Liver (tissue), 9 donors: Measurements from ENCODE around the gene DKKL1. TPM values are rescaled to one million over a fixed set of nuclear protein-coding genes. Genes with fewer than 3 reads are reported as not detected.

Source experiments
- DNase-seq: peaks from one replicate; pipeline ENCODE4 v3.0.0-alpha.2; 2017; ENCODE audit warnings: low spot score
- H3K27ac ChIP-seq, 2 donors: one replicate each; pipeline ENCODE4 v1.7.0; 2013; ENCODE audit warnings: inconsistent platforms in 2 of 2, low read length in 2 of 2, control low read depth in 1 of 2, low read depth in 1 of 2, mild to moderate bottlenecking in 1 of 2
- H3K27me3 ChIP-seq, 4 donors: one replicate each; pipeline versions ENCODE4 v1.6.1 to v1.7.0; 2013; ENCODE audit warnings: low read length in 3 of 4, inconsistent platforms in 1 of 4, mild to moderate bottlenecking in 1 of 4, moderate library complexity in 1 of 4; ENCODE audit not compliant: control insufficient read depth in 4 of 4, insufficient read depth in 4 of 4
- H3K36me3 ChIP-seq, 4 donors: one replicate each; pipeline versions ENCODE4 v1.6.1 to v1.7.0; 2013; ENCODE audit warnings: low read length in 3 of 4, mild to moderate bottlenecking in 3 of 4, low read depth in 1 of 4, moderate library complexity in 1 of 4; ENCODE audit not compliant: control insufficient read depth in 4 of 4, insufficient read depth in 3 of 4
- H3K4me1 ChIP-seq, 4 donors: one replicate each; pipeline versions ENCODE4 v1.6.1 to v1.7.0; 2013; ENCODE audit warnings: low read length in 3 of 4, mild to moderate bottlenecking in 3 of 4, moderate library complexity in 1 of 4; ENCODE audit not compliant: control insufficient read depth in 4 of 4, insufficient read depth in 4 of 4
- H3K4me3 ChIP-seq, 3 donors: one replicate each; pipeline versions ENCODE4 v1.6.1 to v1.7.0; 2013; ENCODE audit warnings: low read length in 3 of 3, control low read depth in 1 of 3, low read depth in 1 of 3, mild to moderate bottlenecking in 1 of 3
- H3K9ac ChIP-seq, 2 donors: one replicate each; pipeline ENCODE4 v1.7.0; 2013; ENCODE audit warnings: low read length in 2 of 2, mild to moderate bottlenecking in 2 of 2, moderate library complexity in 2 of 2, control low read depth in 1 of 2, low read depth in 1 of 2
- H3K9me3 ChIP-seq, 4 donors: one replicate each; pipeline versions ENCODE4 v1.6.1 to v1.7.0; 2013; ENCODE audit warnings: low read length in 3 of 4; ENCODE audit not compliant: control insufficient read depth in 4 of 4
- EGR1 ChIP-seq, 2 donors: IDR thresholded peaks; 2 replicates each; pipeline ENCODE4 v1.6.1; 2016 to 2018; ENCODE audit warnings: antibody characterized with exemption in 2 of 2, low read depth in 2 of 2
- FOXA2 ChIP-seq: IDR thresholded peaks from 2 replicates; pipeline ENCODE4 v1.6.1; 2016; ENCODE audit warnings: antibody characterized with exemption
- GABPA ChIP-seq, 2 donors: IDR thresholded peaks in 1 of 2; conservative IDR thresholded peaks in 1 of 2; 2 replicates each; pipeline ENCODE4 v1.6.1; 2016; ENCODE audit warnings: antibody characterized with exemption in 2 of 2, mild to moderate bottlenecking in 1 of 2, moderate library complexity in 1 of 2
- HNF4A ChIP-seq, 2 donors: conservative IDR thresholded peaks; 2 replicates each; pipeline ENCODE4 v1.6.1; 2016; ENCODE audit warnings: antibody characterized with exemption in 2 of 2, mild to moderate bottlenecking in 2 of 2
- JUND ChIP-seq, 2 donors: IDR thresholded peaks; 2 replicates each; pipeline ENCODE4 v1.6.1; 2016; ENCODE audit warnings: antibody characterized with exemption in 2 of 2
- NR2F2 ChIP-seq: IDR thresholded peaks from 2 replicates; pipeline ENCODE4 v1.6.1; 2016; ENCODE audit warnings: antibody characterized with exemption
- RAD21 ChIP-seq, 2 donors: IDR thresholded peaks; 2 replicates each; pipeline ENCODE4 v1.6.1; 2016; ENCODE audit warnings: antibody characterized with exemption in 2 of 2, mild to moderate bottlenecking in 2 of 2
- RXRA ChIP-seq, 2 donors: IDR thresholded peaks; 2 replicates each; pipeline ENCODE4 v1.6.1; 2017 to 2018; ENCODE audit warnings: antibody characterized with exemption in 2 of 2, mild to moderate bottlenecking in 1 of 2
- SP1 ChIP-seq: IDR thresholded peaks from 2 replicates; pipeline ENCODE4 v1.6.1; 2018; ENCODE audit warnings: antibody characterized with exemption, mild to moderate bottlenecking
- TAF1 ChIP-seq: conservative IDR thresholded peaks from 2 replicates; pipeline ENCODE4 v1.6.1; 2016; ENCODE audit warnings: antibody characterized with exemption, mild to moderate bottlenecking
- YY1 ChIP-seq: IDR thresholded peaks from 2 replicates; pipeline ENCODE4 v1.6.1; 2016; ENCODE audit warnings: antibody characterized with exemption, mild to moderate bottlenecking
- WGBS: extraction: QIAGEN DNeasy Blood & Tissue Kit; methylation state at CpG from one replicate; pipeline ENCODE4 v1.1.7; 2013; 5-methylcytosine and 5-hydroxymethylcytosine counted together
- polyA plus RNA-seq, 2 donors: library from polyadenylated mRNA; stranded (reverse) in 1 of 2; unstranded in 1 of 2; fragments of 200-250 nt in 1 of 2; fragments of >200 nt in 1 of 2; fragmentation: Nextera tagmentation in 1 of 2; extraction: Ambion mirVana in 1 of 2; gene quantifications; one replicate each; pipeline versions ENCODE4 v1.2.1 to v1.2.3, GENCODE V29; 2013 to 2015
- total RNA-seq, 2 donors: library from RNA; depleted of rRNA; stranded (reverse); fragments of >200 nt; gene quantifications; one replicate each; pipeline ENCODE4 v1.2.3, GENCODE V29; 2014
- TF ChIP-seq, protein P1 (sequence below): IDR thresholded peaks from 2 replicates; pipeline ENCODE4 v1.6.1; 2016; ENCODE audit warnings: antibody characterized with exemption, mild to moderate bottlenecking
- TF ChIP-seq, protein P2 (sequence below): IDR thresholded peaks from 2 replicates; pipeline ENCODE4 v1.6.1; 2016; ENCODE audit warnings: antibody characterized with exemption
- TF ChIP-seq, protein P3 (sequence below): fragments of 150-350 bp; IDR thresholded peaks from 2 replicates; pipeline ENCODE4 v1.5.1; 2017; ENCODE audit warnings: improper control_type of control experiment, low read depth, low read length; ENCODE audit not compliant: missing input control
- TF ChIP-seq, protein P4 (sequence below): IDR thresholded peaks from 2 replicates; pipeline ENCODE4 v1.6.1; 2016; ENCODE audit warnings: antibody characterized with exemption
- TF ChIP-seq, protein P5 (sequence below): IDR thresholded peaks from 2 replicates; pipeline ENCODE4 v1.6.1; 2016; ENCODE audit warnings: antibody characterized with exemption
- donor health status: healthy.
- donor health status: healthy.
- donor health status: healthy.
- donor health status: healthy.
- donor health status: healthy.

Gene DKKL1
- total and polyA plus RNA-seq, 4 donors, result 0.14 to 0.16 TPM; not detected in 2

DNA sequence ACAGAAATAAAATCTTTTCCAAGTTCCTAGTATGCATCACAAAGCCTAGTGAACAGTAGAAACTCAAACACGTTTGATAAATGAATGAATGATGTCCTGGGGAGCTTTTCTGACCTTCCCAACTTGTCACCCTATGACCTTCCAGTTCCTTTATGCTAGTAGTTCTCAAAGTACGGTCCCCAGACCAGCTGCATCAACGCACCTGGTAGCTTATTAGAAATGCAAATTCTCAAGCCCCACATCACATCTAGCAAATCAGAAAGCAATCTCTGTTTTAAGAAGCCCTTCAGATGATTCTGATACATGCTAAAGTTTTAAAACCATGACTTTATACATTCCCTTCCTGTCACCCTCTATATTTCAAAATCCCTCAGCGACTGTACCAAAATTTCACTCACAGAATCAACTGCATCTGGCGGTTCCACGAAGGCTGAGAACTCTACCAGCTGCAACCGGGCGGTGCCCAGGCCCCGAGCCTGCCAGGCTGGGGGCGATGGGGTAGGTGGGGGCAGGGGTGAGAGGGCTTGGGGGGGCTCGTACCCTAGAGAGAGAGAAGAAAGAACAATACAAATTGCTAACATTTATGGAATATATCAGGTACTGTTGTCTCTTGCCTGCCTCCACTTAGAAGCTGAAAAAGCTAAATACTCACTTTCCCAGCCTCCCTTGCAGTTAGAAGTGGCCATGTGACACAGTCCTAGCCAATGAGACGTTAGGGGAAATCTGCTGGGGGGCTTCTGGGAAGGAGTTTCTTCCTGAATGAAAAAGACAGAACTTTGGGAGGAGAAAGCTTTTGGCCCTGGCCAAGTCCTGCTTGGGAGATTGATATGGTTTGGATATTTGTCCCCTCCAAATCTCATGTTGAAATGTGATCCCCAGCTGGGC is 15.1 kb upstream of the DKKL1 start:
- no peaks in the 10 kb centered on the region for H3K4me1 ChIP-seq
- H3K36me3 ChIP-seq, result peaks cover 0 to 11% (median 5%) of the 10 kb centered on the region in 4 donors
- no peak overlapping the region for H3K4me3 ChIP-seq
- DNase-seq, result no peak
- no peak overlapping the region for H3K27ac ChIP-seq
- 94% methylated on average over 12 of the region's 12 CpGs for WGBS
- TF ChIP-seq RXRA (IDR thresholded peaks at IDR 0.05), result no peak
- no peak for TF ChIP-seq SP1
- no peak for TF ChIP-seq EGR1 (IDR thresholded peaks at IDR 0.05; ENCODE audit: low read depth in 2 of 2)
- TF ChIP-seq, protein P1, sequence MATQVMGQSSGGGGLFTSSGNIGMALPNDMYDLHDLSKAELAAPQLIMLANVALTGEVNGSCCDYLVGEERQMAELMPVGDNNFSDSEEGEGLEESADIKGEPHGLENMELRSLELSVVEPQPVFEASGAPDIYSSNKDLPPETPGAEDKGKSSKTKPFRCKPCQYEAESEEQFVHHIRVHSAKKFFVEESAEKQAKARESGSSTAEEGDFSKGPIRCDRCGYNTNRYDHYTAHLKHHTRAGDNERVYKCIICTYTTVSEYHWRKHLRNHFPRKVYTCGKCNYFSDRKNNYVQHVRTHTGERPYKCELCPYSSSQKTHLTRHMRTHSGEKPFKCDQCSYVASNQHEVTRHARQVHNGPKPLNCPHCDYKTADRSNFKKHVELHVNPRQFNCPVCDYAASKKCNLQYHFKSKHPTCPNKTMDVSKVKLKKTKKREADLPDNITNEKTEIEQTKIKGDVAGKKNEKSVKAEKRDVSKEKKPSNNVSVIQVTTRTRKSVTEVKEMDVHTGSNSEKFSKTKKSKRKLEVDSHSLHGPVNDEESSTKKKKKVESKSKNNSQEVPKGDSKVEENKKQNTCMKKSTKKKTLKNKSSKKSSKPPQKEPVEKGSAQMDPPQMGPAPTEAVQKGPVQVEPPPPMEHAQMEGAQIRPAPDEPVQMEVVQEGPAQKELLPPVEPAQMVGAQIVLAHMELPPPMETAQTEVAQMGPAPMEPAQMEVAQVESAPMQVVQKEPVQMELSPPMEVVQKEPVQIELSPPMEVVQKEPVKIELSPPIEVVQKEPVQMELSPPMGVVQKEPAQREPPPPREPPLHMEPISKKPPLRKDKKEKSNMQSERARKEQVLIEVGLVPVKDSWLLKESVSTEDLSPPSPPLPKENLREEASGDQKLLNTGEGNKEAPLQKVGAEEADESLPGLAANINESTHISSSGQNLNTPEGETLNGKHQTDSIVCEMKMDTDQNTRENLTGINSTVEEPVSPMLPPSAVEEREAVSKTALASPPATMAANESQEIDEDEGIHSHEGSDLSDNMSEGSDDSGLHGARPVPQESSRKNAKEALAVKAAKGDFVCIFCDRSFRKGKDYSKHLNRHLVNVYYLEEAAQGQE, result no peak
- TF ChIP-seq, protein P2, sequence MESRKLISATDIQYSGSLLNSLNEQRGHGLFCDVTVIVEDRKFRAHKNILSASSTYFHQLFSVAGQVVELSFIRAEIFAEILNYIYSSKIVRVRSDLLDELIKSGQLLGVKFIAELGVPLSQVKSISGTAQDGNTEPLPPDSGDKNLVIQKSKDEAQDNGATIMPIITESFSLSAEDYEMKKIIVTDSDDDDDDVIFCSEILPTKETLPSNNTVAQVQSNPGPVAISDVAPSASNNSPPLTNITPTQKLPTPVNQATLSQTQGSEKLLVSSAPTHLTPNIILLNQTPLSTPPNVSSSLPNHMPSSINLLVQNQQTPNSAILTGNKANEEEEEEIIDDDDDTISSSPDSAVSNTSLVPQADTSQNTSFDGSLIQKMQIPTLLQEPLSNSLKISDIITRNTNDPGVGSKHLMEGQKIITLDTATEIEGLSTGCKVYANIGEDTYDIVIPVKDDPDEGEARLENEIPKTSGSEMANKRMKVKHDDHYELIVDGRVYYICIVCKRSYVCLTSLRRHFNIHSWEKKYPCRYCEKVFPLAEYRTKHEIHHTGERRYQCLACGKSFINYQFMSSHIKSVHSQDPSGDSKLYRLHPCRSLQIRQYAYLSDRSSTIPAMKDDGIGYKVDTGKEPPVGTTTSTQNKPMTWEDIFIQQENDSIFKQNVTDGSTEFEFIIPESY, result no peak
- no peak for TF ChIP-seq RAD21 (IDR thresholded peaks at IDR 0.05)
- TF ChIP-seq YY1, result no peak
- no peak for TF ChIP-seq HNF4A (conservative IDR thresholded peaks at IDR 0.05)
- TF ChIP-seq GABPA (IDR thresholded peaks at IDR 0.05 in 1 of 2, conservative IDR thresholded peaks at IDR 0.05 in 1 of 2), result no peak
- no peak for TF ChIP-seq JUND (IDR thresholded peaks at IDR 0.05)
- TF ChIP-seq, protein P3, sequence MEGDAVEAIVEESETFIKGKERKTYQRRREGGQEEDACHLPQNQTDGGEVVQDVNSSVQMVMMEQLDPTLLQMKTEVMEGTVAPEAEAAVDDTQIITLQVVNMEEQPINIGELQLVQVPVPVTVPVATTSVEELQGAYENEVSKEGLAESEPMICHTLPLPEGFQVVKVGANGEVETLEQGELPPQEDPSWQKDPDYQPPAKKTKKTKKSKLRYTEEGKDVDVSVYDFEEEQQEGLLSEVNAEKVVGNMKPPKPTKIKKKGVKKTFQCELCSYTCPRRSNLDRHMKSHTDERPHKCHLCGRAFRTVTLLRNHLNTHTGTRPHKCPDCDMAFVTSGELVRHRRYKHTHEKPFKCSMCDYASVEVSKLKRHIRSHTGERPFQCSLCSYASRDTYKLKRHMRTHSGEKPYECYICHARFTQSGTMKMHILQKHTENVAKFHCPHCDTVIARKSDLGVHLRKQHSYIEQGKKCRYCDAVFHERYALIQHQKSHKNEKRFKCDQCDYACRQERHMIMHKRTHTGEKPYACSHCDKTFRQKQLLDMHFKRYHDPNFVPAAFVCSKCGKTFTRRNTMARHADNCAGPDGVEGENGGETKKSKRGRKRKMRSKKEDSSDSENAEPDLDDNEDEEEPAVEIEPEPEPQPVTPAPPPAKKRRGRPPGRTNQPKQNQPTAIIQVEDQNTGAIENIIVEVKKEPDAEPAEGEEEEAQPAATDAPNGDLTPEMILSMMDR, result no peak
- TF ChIP-seq, protein P4, sequence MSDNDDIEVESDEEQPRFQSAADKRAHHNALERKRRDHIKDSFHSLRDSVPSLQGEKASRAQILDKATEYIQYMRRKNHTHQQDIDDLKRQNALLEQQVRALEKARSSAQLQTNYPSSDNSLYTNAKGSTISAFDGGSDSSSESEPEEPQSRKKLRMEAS, result no peak
- no peaks in the 10 kb centered on the region for H3K27me3 ChIP-seq
- H3K9me3 ChIP-seq, result no peaks in the 10 kb centered on the region
- no peak overlapping the region for H3K9ac ChIP-seq

DNA sequence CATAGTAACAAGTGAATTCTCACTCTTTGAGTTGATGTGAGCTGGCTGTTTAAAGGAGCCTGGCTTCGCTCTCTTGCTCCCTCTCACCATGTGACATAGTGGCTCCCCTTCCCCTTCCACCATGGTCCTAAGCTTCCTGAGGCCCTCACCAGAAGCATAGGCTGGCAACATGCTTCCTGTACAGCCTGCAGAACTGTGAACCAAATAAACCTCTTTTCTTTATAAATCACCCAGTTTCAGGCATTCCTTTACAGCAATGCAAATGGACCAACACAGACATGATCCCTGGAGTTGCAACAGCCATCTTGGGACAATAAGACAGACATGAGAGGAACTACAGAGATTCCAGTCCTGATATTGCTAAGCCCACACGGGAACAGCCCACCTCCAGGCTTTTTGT is 14.1 kb upstream of the DKKL1 start:
- TF ChIP-seq, protein P5, sequence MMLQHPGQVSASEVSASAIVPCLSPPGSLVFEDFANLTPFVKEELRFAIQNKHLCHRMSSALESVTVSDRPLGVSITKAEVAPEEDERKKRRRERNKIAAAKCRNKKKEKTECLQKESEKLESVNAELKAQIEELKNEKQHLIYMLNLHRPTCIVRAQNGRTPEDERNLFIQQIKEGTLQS, result no peak
- TF ChIP-seq NR2F2 (no peak), RXRA (IDR thresholded peaks at IDR 0.05) (no peak), EGR1 (IDR thresholded peaks at IDR 0.05; ENCODE audit: low read depth in 2 of 2) (no peak), RAD21 (IDR thresholded peaks at IDR 0.05) (no peak), FOXA2 (no peak), TAF1 (no peak), SP1 (no peak)
- TF ChIP-seq, protein P3, result no peak
- TF ChIP-seq, protein P2, result no peak
- Histone ChIP-seq H3K27ac (no peak overlapping the region), H3K4me3 (no peak overlapping the region), H3K27me3 (no peaks in the 10 kb centered on the region), H3K9me3 (no peaks in the 10 kb centered on the region), H3K9ac (no peak overlapping the region), H3K4me1 (no peaks in the 10 kb centered on the region), H3K36me3 (peaks cover 0 to 11% (median 5%) of the 10 kb centered on the region in 4 donors)
- DNase-seq, result no peak
- WGBS, result 95% methylated on average over 2 of the region's 2 CpGs
